Neuronal stem cell (in vitro differentiated cells): ENCODE data around the gene SRSF8.

Experiments
- DNase-seq: peaks from one replicate; pipeline ENCODE4 v3.0.0-alpha.2; 2013; ENCODE audit warnings: low spot score
- H2AFZ ChIP-seq: one replicate; pipeline ENCODE4 v1.6.1; 2013; ENCODE audit warnings: mild to moderate bottlenecking, low read length, inconsistent platforms
- H2AK5ac ChIP-seq: 2 replicates; pipeline ENCODE4 v1.6.1; 2013; ENCODE audit warnings: low read depth, mild to moderate bottlenecking, inconsistent platforms, low read length, moderate library complexity, mixed read lengths
- H2BK120ac ChIP-seq: 2 replicates; pipeline ENCODE4 v1.6.1; 2013; ENCODE audit warnings: low read depth, mild to moderate bottlenecking, inconsistent platforms, low read length, moderate library complexity, mixed read lengths
- H2BK12ac ChIP-seq: one replicate; pipeline ENCODE4 v1.6.1; 2013; ENCODE audit warnings: low read length, inconsistent platforms
- H2BK15ac ChIP-seq: 2 replicates; pipeline ENCODE4 v1.6.1; 2013; ENCODE audit warnings: mild to moderate bottlenecking, low read length, inconsistent platforms, mixed read lengths
- H2BK5ac ChIP-seq: one replicate; pipeline ENCODE4 v1.6.1; 2013; ENCODE audit warnings: inconsistent platforms, mild to moderate bottlenecking, low read length, moderate library complexity
- H3K14ac ChIP-seq: one replicate; pipeline ENCODE4 v1.6.1; 2013; ENCODE audit warnings: low read length, inconsistent platforms
- H3K18ac ChIP-seq: 2 replicates; pipeline ENCODE4 v1.6.1; 2013; ENCODE audit warnings: low read length, inconsistent platforms
- H3K23ac ChIP-seq: 2 replicates; pipeline ENCODE4 v1.6.1; 2013; ENCODE audit warnings: low read depth, mild to moderate bottlenecking, mixed read lengths, low read length, inconsistent platforms; ENCODE audit not compliant: poor library complexity
- H3K27ac ChIP-seq: replicated peaks from 3 replicates; pipeline ENCODE4 v1.5.1; 2013; ENCODE audit warnings: low read length, inconsistent platforms
- H3K27me3 ChIP-seq, 3 experiments: 2 replicates each; pipeline ENCODE4 v1.6.1; 2013; ENCODE audit warnings: low read length in 3 of 3, mild to moderate bottlenecking in 2 of 3, inconsistent platforms in 1 of 3, low read depth in 1 of 3, mixed read lengths in 1 of 3, moderate library complexity in 1 of 3; ENCODE audit not compliant: control insufficient read depth in 3 of 3, insufficient read depth in 3 of 3
- H3K36me3 ChIP-seq, 2 donors: replicated peaks in 1 of 2; 2 replicates each; pipeline ENCODE4 v1.6.1; 2013; ENCODE audit warnings: low read length in 2 of 2; ENCODE audit not compliant: control insufficient read depth in 2 of 2, insufficient read depth in 2 of 2
- H3K4ac ChIP-seq: 2 replicates; pipeline ENCODE4 v1.6.1; 2013; ENCODE audit warnings: inconsistent platforms, mild to moderate bottlenecking, low read length, moderate library complexity
- H3K4me1 ChIP-seq, 2 donors: 1 replicate in 1 of 2; 2 replicates in 1 of 2; pipeline ENCODE4 v1.6.1; 2013; ENCODE audit warnings: low read length in 2 of 2, low read depth in 1 of 2; ENCODE audit not compliant: control insufficient read depth in 2 of 2, insufficient read depth in 1 of 2
- H3K4me2 ChIP-seq: one replicate; pipeline ENCODE4 v1.6.1; 2013; ENCODE audit warnings: mild to moderate bottlenecking, low read length, inconsistent platforms; ENCODE audit not compliant: insufficient read depth, poor library complexity, severe bottlenecking
- H3K4me3 ChIP-seq, 2 donors: 2 replicates each; pipeline ENCODE4 v1.5.1; 2013; ENCODE audit warnings: low read length in 2 of 2, mild to moderate bottlenecking in 2 of 2, inconsistent platforms in 1 of 2, moderate library complexity in 1 of 2
- H3K79me1 ChIP-seq: one replicate; pipeline ENCODE4 v1.6.1; 2013; ENCODE audit warnings: low read depth, mild to moderate bottlenecking, inconsistent platforms, low read length, moderate library complexity
- H3K9ac ChIP-seq: one replicate; pipeline ENCODE4 v1.6.1; 2013; ENCODE audit warnings: mild to moderate bottlenecking, low read depth, low read length, inconsistent platforms; ENCODE audit not compliant: poor library complexity
- H3K9me3 ChIP-seq, 2 donors: replicated peaks in 1 of 2; 2 replicates each; pipeline versions ENCODE3 to v1.6.1; 2013; ENCODE audit warnings: low read length in 2 of 2, mild to moderate bottlenecking in 2 of 2, inconsistent platforms in 1 of 2, low read depth in 1 of 2, mixed read lengths in 1 of 2, moderate library complexity in 1 of 2; ENCODE audit not compliant: control insufficient read depth in 2 of 2, insufficient read depth in 1 of 2
- H4K8ac ChIP-seq: one replicate; pipeline ENCODE4 v1.6.1; 2013; ENCODE audit warnings: low read depth, mild to moderate bottlenecking, inconsistent platforms, low read length, moderate library complexity
- H4K91ac ChIP-seq: one replicate; pipeline ENCODE4 v1.6.1; 2013; ENCODE audit warnings: low read length, low read depth, mild to moderate bottlenecking, inconsistent platforms; ENCODE audit not compliant: poor library complexity
- WGBS, 2 donors: extraction: QIAGEN DNeasy Blood & Tissue Kit; methylation state at CpG; one replicate each; pipeline ENCODE4 v1.1.7; 2013; ENCODE audit warnings: missing lambda C conversion rate in 2 of 2, mixed read lengths in 1 of 2; ENCODE audit not compliant: insufficient read length in 2 of 2, insufficient replicate concordance in 1 of 2; ENCODE audit errors: extremely low coverage in 2 of 2; 5-methylcytosine and 5-hydroxymethylcytosine counted together

SRSF8 gene

GRCh38 chr11:95084509-95084908 is 17.8 kb downstream of the SRSF8 start:
- Histone ChIP-seq H3K18ac (no peak overlapping the region), H3K4me1 (peaks cover 10 to 15% of the 10 kb centered on the region in 2 donors), H3K36me3 (no peaks in the 10 kb centered on the region), H3K4me3 (no peak overlapping the region), H2AFZ (no peak overlapping the region), H2AK5ac (no peak overlapping the region), H3K4me2 (no peak overlapping the region), H3K27ac (no peak overlapping the region), H3K79me1 (no peaks in the 10 kb centered on the region), H2BK12ac (no peak overlapping the region), H2BK5ac (no peak overlapping the region), H3K9ac (no peak overlapping the region), H3K9me3 (peaks cover 0 to 3% of the 10 kb centered on the region in 2 donors), H3K23ac (no peak overlapping the region), H4K8ac (no peak overlapping the region), H3K14ac (no peak overlapping the region), H2BK15ac (no peak overlapping the region), H4K91ac (no peak overlapping the region), H3K4ac (no peak overlapping the region), H3K27me3 (peaks cover 0 to 2% (median 0%) of the 10 kb centered on the region in 3 experiments), H2BK120ac (no peak overlapping the region)
- DNase-seq, result no peak

GRCh38 chr11:95085117-95085816 is 18.5 kb downstream of the SRSF8 start:
- WGBS, 2 donors, result no CpG with 5 or more reads among the region's 3 CpGs

GRCh38 chr11:95086151-95086550 is 19.4 kb downstream of the SRSF8 start:
- no peak overlapping the region for H2AFZ ChIP-seq
- no peak overlapping the region for H3K23ac ChIP-seq
- no peak overlapping the region for H3K9ac ChIP-seq
- no peak overlapping the region for H3K4ac ChIP-seq
- H3K27me3 ChIP-seq, result peaks cover 0 to 4% (median 0%) of the 10 kb centered on the region in 3 experiments
- H3K4me2 ChIP-seq, result no peak overlapping the region
- H2BK120ac ChIP-seq, result no peak overlapping the region
- WGBS, 2 donors, result no CpG with 5 or more reads among the region's 2 CpGs
- no peak overlapping the region for H3K27ac ChIP-seq
- no peaks in the 10 kb centered on the region for H3K36me3 ChIP-seq
- no peak overlapping the region for H2BK12ac ChIP-seq
- peaks cover 0 to 3% of the 10 kb centered on the region in 2 donors for H3K9me3 ChIP-seq
- no peak overlapping the region for H3K18ac ChIP-seq
- H4K8ac ChIP-seq, result no peak overlapping the region
- no peak overlapping the region for H3K14ac ChIP-seq
- no peak overlapping the region for H2BK15ac ChIP-seq
- no peak for DNase-seq
- H3K79me1 ChIP-seq, result no peaks in the 10 kb centered on the region
- no peak overlapping the region for H3K4me3 ChIP-seq
- H2AK5ac ChIP-seq, result no peak overlapping the region
- peaks cover 12 to 13% of the 10 kb centered on the region in 2 donors for H3K4me1 ChIP-seq
- no peak overlapping the region for H4K91ac ChIP-seq
- no peak overlapping the region for H2BK5ac ChIP-seq

More at GRCh38 chr11:95085117-95085816, 18.5 kb downstream of the SRSF8 start:
- Histone ChIP-seq H3K36me3 (no peaks in the 10 kb centered on the region), H3K27me3 (peaks cover 0 to 2% (median 0%) of the 10 kb centered on the region in 3 experiments), H3K4me1 (peaks cover 10 to 15% of the 10 kb centered on the region in 2 donors), H2BK5ac (no peak overlapping the region), H3K14ac (no peak overlapping the region), H2AK5ac (no peak overlapping the region), H3K23ac (no peak overlapping the region), H3K4me2 (no peak overlapping the region), H3K27ac (no peak overlapping the region), H4K8ac (no peak overlapping the region), H3K9ac (no peak overlapping the region), H3K9me3 (peaks cover 0 to 3% of the 10 kb centered on the region in 2 donors), H3K4me3 (no peak overlapping the region), H2BK12ac (no peak overlapping the region), H3K4ac (no peak overlapping the region), H3K18ac (no peak overlapping the region), H2AFZ (no peak overlapping the region), H2BK15ac (no peak overlapping the region), H4K91ac (no peak overlapping the region), H2BK120ac (no peak overlapping the region), H3K79me1 (no peaks in the 10 kb centered on the region)
- DNase-seq, result no peak

GRCh38 chr11:95086836-95087570 is 20.3 kb downstream of the SRSF8 start:
- H4K8ac ChIP-seq, result no peak overlapping the region
- no CpG with 5 or more reads among the region's 1 CpG for WGBS, 2 donors
- no peak overlapping the region for H3K4me2 ChIP-seq
- no peak overlapping the region for H3K4ac ChIP-seq
- no peak overlapping the region for H4K91ac ChIP-seq
- H3K27me3 ChIP-seq, result peaks cover 0 to 4% (median 0%) of the 10 kb centered on the region in 3 experiments
- H3K79me1 ChIP-seq, result no peaks in the 10 kb centered on the region
- H3K4me1 ChIP-seq, result peaks cover 4 to 5% of the 10 kb centered on the region in 2 donors
- no peak overlapping the region for H2BK12ac ChIP-seq
- H2BK5ac ChIP-seq, result no peak overlapping the region
- H3K9ac ChIP-seq, result no peak overlapping the region
- H3K18ac ChIP-seq, result no peak overlapping the region
- H3K27ac ChIP-seq, result no peak overlapping the region
- H3K4me3 ChIP-seq, result no peak overlapping the region
- H3K23ac ChIP-seq, result no peak overlapping the region
- no peak overlapping the region for H2AK5ac ChIP-seq
- H2AFZ ChIP-seq, result no peak overlapping the region
- no peak for DNase-seq
- no peak overlapping the region for H2BK120ac ChIP-seq
- no peaks in the 10 kb centered on the region for H3K36me3 ChIP-seq
- H2BK15ac ChIP-seq, result no peak overlapping the region
- peaks cover 0 to 3% of the 10 kb centered on the region in 2 donors for H3K9me3 ChIP-seq
- no peak overlapping the region for H3K14ac ChIP-seq
